ENCODE data around the gene HOXD8.

HOXD8 gene

GRCh38 chr2:176173567-176174381, 44.3 kb downstream of the HOXD8 start:
- no peak for DNase-seq (ENCODE audit: low read depth in 3 of 3)

GRCh38 chr2:176174382-176174823, 44.9 kb downstream of the HOXD8 start:
- no peak for DNase-seq (ENCODE audit: low read depth in 3 of 3)

GRCh38 chr2:176174824-176175708, 45.6 kb downstream of the HOXD8 start:
- DNase-seq (ENCODE audit: low read depth in 3 of 3): no peak

- DNase-seq (ENCODE audit: low read depth in 3 of 3): no peak
These were observed 46.5 kb downstream of the HOXD8 start for GRCh38 chr2:176175709-176176607.

GRCh38 chr2:176177580-176178037, 48.1 kb downstream of the HOXD8 start:
- no peak for DNase-seq (ENCODE audit: low read depth in 3 of 3)

- no peak for DNase-seq (ENCODE audit: low read depth in 3 of 3)
These were observed 48.7 kb downstream of the HOXD8 start for GRCh38 chr2:176178038-176178756.

GRCh38 chr2:176178757-176179295, 49.3 kb downstream of the HOXD8 start:
- DNase-seq (ENCODE audit: low read depth in 3 of 3): no peak

- no peak for DNase-seq (ENCODE audit: low read depth in 3 of 3)
These were observed 52.0 kb downstream of the HOXD8 start for GRCh38 chr2:176181551-176181950.
